Kidney (tissue), 14 donors: ENCODE measurements around the gene PLD6. TPM values are rescaled to one million over a fixed set of nuclear protein-coding genes. Genes with fewer than 3 reads are reported as not detected.

ENCODE experiments used
- DNase-seq, 5 donors: peaks; one replicate each; pipeline ENCODE4 v3.0.0-alpha.2; 2013 to 2020
- FAIRE-seq: peaks from 2 replicates; lab custom pipeline; 2012; peaks lifted over from hg19 to GRCh38; lab: Jason Lieb, UNC
- H3K27ac ChIP-seq, 2 donors: one replicate each; pipeline ENCODE4 v1.7.0; 2013; ENCODE audit warnings: low read depth in 2 of 2, low read length in 2 of 2, inconsistent platforms in 1 of 2
- H3K27me3 ChIP-seq: one replicate; pipeline ENCODE4 v1.7.1; 2013; ENCODE audit warnings: low read length, inconsistent platforms; ENCODE audit not compliant: control insufficient read depth, insufficient read depth
- H3K36me3 ChIP-seq, 3 donors: one replicate each; pipeline versions ENCODE4 v1.7.0 to v1.7.1; 2013; ENCODE audit warnings: low read length in 3 of 3, control low read depth in 1 of 3, inconsistent platforms in 1 of 3; ENCODE audit not compliant: insufficient read depth in 3 of 3, control insufficient read depth in 2 of 3
- H3K4me1 ChIP-seq, 3 donors: one replicate each; pipeline versions ENCODE4 v1.7.0 to v1.7.1; 2013; ENCODE audit warnings: low read length in 3 of 3, inconsistent platforms in 1 of 3, low read depth in 1 of 3; ENCODE audit not compliant: control insufficient read depth in 2 of 3, insufficient read depth in 2 of 3
- H3K4me3 ChIP-seq, 3 donors: one replicate each; pipeline versions ENCODE4 v1.7.0 to v1.8.1; 2013; ENCODE audit warnings: low read length in 3 of 3, control low read depth in 1 of 3, inconsistent platforms in 1 of 3
- H3K9ac ChIP-seq, 3 donors: one replicate each; pipeline versions ENCODE4 v1.7.0 to v1.7.1; 2013; ENCODE audit warnings: low read length in 3 of 3, control low read depth in 1 of 3, inconsistent platforms in 1 of 3
- H3K9me3 ChIP-seq, 3 donors: one replicate each; pipeline versions ENCODE4 v1.7.0 to v1.7.1; 2013; ENCODE audit warnings: low read length in 3 of 3, control low read depth in 1 of 3, inconsistent platforms in 1 of 3; ENCODE audit not compliant: control insufficient read depth in 2 of 3, insufficient read depth in 1 of 3
- CTCF ChIP-seq: IDR thresholded peaks from 3 replicates; pipeline ENCODE4 v1.5.1; 2012; ENCODE audit warnings: mild to moderate bottlenecking, moderate library complexity, borderline replicate concordance; ENCODE audit not compliant: insufficient read depth; ENCODE audit errors: extremely low read depth
- intact Hi-C: fragments of 100-400 bp; cut with DNase I; formaldehyde crosslinking; loops from one replicate; pipeline ENCODE4 v1.11.1; 2022
- polyA plus RNA-seq: library from polyadenylated mRNA; stranded (reverse); fragments of 350-450 nt; fragmentation: Illumina TruSeq; extraction: RNeasy Lipid Tissue Mini Kit (QIAGEN cat#74804); gene quantifications from one replicate; pipeline ENCODE4 v1.2.3, GENCODE V29; 2014; ENCODE audit warnings: low read depth, low replicate concordance; ENCODE audit not compliant: insufficient read depth
- total RNA-seq: library from RNA; stranded (reverse); fragmentation: NEBNext Ultra II Directional; extraction: Animal tissue kit (Norgen Biotek cat#: 25700); gene quantifications from one replicate; pipeline ENCODE4 v1.2.1, GENCODE V29; 2021
- donor health status: control.
- donor health status: control.
- donor health status: control.
- donor health status: control.
- donor health status: control.
- donor health status: DM: yes; HTN: yes; CAD: no.
- donor health status: Normal renal cell carcinoma (clear cell type).

Gene PLD6
- total and polyA plus RNA-seq, 2 donors from 2014 or later = 2.9 to 3.7 TPM

DNA sequence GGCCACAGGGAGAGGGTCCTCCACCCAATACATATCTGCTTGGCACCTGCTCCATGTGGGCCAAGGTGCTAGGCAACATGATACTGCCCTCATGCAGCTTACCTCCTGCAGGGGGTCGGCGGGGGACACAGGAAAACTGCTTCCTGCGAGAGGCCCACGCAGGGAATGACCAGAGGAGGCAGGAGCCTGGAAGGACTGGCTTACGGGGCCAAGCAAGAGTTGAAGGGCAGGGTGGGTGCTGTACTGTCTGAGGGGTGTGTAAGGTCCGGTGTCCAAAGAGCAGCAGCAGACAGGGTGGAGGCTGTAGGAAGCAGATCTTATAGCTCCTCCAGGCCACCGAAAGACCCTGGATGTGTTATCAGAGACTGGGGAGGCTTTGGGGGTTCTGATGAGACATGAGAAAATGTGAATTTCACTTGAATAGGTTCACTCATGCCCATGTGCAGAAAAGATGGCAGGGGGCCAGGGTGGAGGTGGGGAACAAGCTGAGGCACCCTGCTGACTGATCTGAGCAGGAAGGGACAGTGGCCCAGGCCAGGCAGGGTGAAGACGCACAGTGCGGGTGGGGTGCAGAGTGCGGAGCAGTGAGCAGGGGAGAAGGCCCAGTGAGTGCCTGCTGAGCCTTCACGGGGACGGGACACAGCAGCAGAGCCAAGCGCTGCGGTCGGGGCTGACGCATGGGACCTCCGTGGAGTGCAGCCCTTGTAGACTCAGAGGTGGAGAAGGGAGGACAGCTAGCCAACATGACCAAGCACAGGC, 22.6 kb upstream of the PLD6 start:
- DNase-seq (peak in 1 of 5 donors; percentile 58), FAIRE-seq (no peak)
- no peaks in the 10 kb centered on the region for H3K27me3 ChIP-seq
- H3K27ac ChIP-seq = no peak overlapping the region
- H3K4me1 ChIP-seq = no peaks in the 10 kb centered on the region
- no peaks in the 10 kb centered on the region for H3K9me3 ChIP-seq
- H3K4me3 ChIP-seq = no peak overlapping the region
- H3K36me3 ChIP-seq = peaks cover 2 to 63% (median 46%) of the 10 kb centered on the region in 3 donors
- no peak for TF ChIP-seq CTCF
- H3K9ac ChIP-seq = no peak overlapping the region
- intact Hi-C loops = no loop called here

- H3K27me3 ChIP-seq = no peaks in the 10 kb centered on the region
- intact Hi-C loops = no loop called here
- no peak overlapping the region for H3K4me3 ChIP-seq
- no peaks in the 10 kb centered on the region for H3K4me1 ChIP-seq
- H3K27ac ChIP-seq = no peak overlapping the region
- FAIRE-seq = no peak
- TF ChIP-seq CTCF = no peak
- H3K9ac ChIP-seq = no peak overlapping the region
- no peaks in the 10 kb centered on the region for H3K9me3 ChIP-seq
- H3K36me3 ChIP-seq = peaks cover 2 to 68% (median 52%) of the 10 kb centered on the region in 3 donors
- peak in 1 of 5 donors; percentile 45 for DNase-seq
Observed at GRCh38 chr17:17227608-17228520, 21.7 kb upstream of the PLD6 start.

- H3K27ac ChIP-seq = no peak overlapping the region
- no peak overlapping the region for H3K9ac ChIP-seq
- TF ChIP-seq CTCF = no peak
- FAIRE-seq = no peak
- intact Hi-C loops = no loop called here
- no peaks in the 10 kb centered on the region for H3K27me3 ChIP-seq
- DNase-seq = peak in 1 of 5 donors; percentile 49
- no peaks in the 10 kb centered on the region for H3K9me3 ChIP-seq
- H3K4me3 ChIP-seq = no peak overlapping the region
- peaks cover 2 to 73% (median 56%) of the 10 kb centered on the region in 3 donors for H3K36me3 ChIP-seq
- no peaks in the 10 kb centered on the region for H3K4me1 ChIP-seq
Observed at GRCh38 chr17:17226451-17227265, 20.5 kb upstream of the PLD6 start.
